ENCODE measurements around the gene CAMTA1. TPM values are rescaled to one million over a fixed set of nuclear protein-coding genes. Genes with fewer than 3 reads are reported as not detected.

Gene CAMTA1
- total RNA-seq, 4 donors from 2014 or later, result 86.3 to 170 (median 132) TPM

- no peaks in the 10 kb centered on the region for H3K9me3 ChIP-seq
- TF ChIP-seq POLR2AphosphoS5 (IDR thresholded peaks at IDR 0.05) (no peak), EP300 (IDR thresholded peaks at IDR 0.05) (no peak), POLR2A (IDR thresholded peaks at IDR 0.05) (no peak), CTCF (IDR thresholded peaks at IDR 0.05) (no peak)
- H3K4me1 ChIP-seq, result peaks cover 4 to 47% (median 12%) of the 10 kb centered on the region in 3 donors
- H3K27ac ChIP-seq, result peak overlapping the region in 3 of 4 donors; percentile 49 to 86 (median 86)
- 86 to 87% methylated on average over 4 to 5 of the region's 5 CpGs for WGBS, 2 donors (ENCODE audit: low coverage in 1 of 2)
- no peak for ATAC-seq
- H3K4me3 ChIP-seq, result no peak overlapping the region
- H3K27me3 ChIP-seq, result no peaks in the 10 kb centered on the region
- H3K36me3 ChIP-seq, result no peaks in the 10 kb centered on the region
Measured at GRCh38 chr1:6745073-6745472, 40.2 kb upstream of the CAMTA1 start.

GRCh38 chr1:6747674-6748073, 37.6 kb upstream of the CAMTA1 start:
- no peak overlapping the region for H3K4me3 ChIP-seq
- no peak for ATAC-seq
- no peaks in the 10 kb centered on the region for H3K27me3 ChIP-seq
- 80 to 100% methylated on average over 1 to 2 of the region's 2 CpGs for WGBS, 2 donors (ENCODE audit: low coverage in 1 of 2)
- no peak for TF ChIP-seq EP300 (IDR thresholded peaks at IDR 0.05)
- no peak for TF ChIP-seq CTCF (IDR thresholded peaks at IDR 0.05)
- TF ChIP-seq POLR2A (IDR thresholded peaks at IDR 0.05), result no peak
- no peak for TF ChIP-seq POLR2AphosphoS5 (IDR thresholded peaks at IDR 0.05)
- no peak overlapping the region for H3K27ac ChIP-seq
- no peaks in the 10 kb centered on the region for H3K9me3 ChIP-seq
- H3K4me1 ChIP-seq, result peaks cover 4 to 46% (median 12%) of the 10 kb centered on the region in 3 donors
- no peaks in the 10 kb centered on the region for H3K36me3 ChIP-seq

DNA sequence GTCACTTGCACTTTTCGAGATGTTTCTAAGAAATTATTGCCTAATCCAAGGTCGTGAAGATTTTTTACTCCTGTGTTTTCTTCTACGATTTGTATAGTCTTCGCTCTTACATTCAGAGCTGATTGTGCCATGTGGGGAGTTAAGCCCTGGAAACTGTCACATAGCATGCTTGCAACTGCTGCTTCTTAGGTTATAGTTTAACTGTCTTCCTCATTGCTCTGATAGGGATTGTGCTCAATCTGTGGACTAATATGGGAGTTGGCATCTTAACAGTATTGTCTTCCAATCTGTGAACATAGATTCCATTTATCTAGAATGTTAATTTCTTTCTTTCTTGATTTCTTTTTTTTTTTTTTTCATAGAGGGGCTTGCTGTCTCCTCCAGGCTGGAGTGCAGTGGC, 34.8 kb upstream of the CAMTA1 start:
- no peak overlapping the region for H3K4me3 ChIP-seq
- peaks cover 0 to 18% (median 0%) of the 10 kb centered on the region in 3 donors for H3K4me1 ChIP-seq
- no peak overlapping the region for H3K27ac ChIP-seq
- no peaks in the 10 kb centered on the region for H3K9me3 ChIP-seq
- H3K27me3 ChIP-seq, result no peaks in the 10 kb centered on the region
- 86 to 90% methylated on average over 4 of the region's 4 CpGs for WGBS, 2 donors (ENCODE audit: low coverage in 1 of 2)
- H3K36me3 ChIP-seq, result no peaks in the 10 kb centered on the region
- TF ChIP-seq POLR2AphosphoS5 (IDR thresholded peaks at IDR 0.05), result no peak
- TF ChIP-seq CTCF (IDR thresholded peaks at IDR 0.05), result no peak
- TF ChIP-seq EP300 (IDR thresholded peaks at IDR 0.05), result no peak
- no peak for TF ChIP-seq POLR2A (IDR thresholded peaks at IDR 0.05)
- no peak for ATAC-seq

GRCh38 chr1:6753320-6754140, 31.7 kb upstream of the CAMTA1 start:
- H3K27me3 ChIP-seq, result no peaks in the 10 kb centered on the region
- no peak overlapping the region for H3K27ac ChIP-seq
- no peaks in the 10 kb centered on the region for H3K9me3 ChIP-seq
- H3K4me3 ChIP-seq, result no peak overlapping the region
- H3K36me3 ChIP-seq, result no peaks in the 10 kb centered on the region
- no peaks in the 10 kb centered on the region for H3K4me1 ChIP-seq
- TF ChIP-seq POLR2A (IDR thresholded peaks at IDR 0.05) (no peak), POLR2AphosphoS5 (IDR thresholded peaks at IDR 0.05) (no peak), EP300 (IDR thresholded peaks at IDR 0.05) (no peak), CTCF (IDR thresholded peaks at IDR 0.05) (no peak)
- no peak for ATAC-seq
- 78 to 85% methylated on average over 8 to 10 of the region's 10 CpGs for WGBS, 2 donors (ENCODE audit: low coverage in 1 of 2)

DNA sequence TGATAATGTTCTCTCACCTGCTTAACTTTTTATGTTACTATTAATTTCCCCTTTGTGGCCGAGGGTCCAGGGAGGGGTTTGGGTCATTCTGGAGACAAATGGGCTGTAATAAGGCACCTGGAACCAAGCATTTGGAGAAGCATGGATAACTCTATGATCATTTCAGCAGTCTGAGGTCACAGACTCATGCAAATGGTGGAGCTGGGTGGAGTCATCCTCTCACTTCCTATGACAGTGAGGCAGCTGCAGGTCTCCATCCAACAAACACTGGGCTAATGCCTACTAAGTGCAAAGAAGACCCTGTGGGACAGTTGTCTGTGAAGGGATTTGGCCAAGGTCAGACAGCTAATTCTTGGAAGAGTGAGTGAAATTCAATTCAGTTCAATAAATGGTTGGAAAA, 28.8 kb upstream of the CAMTA1 start:
- TF ChIP-seq POLR2AphosphoS5 (IDR thresholded peaks at IDR 0.05) (no peak), CTCF (IDR thresholded peaks at IDR 0.05) (no peak), POLR2A (IDR thresholded peaks at IDR 0.05) (no peak), EP300 (IDR thresholded peaks at IDR 0.05) (no peak)
- Histone ChIP-seq H3K4me3 (no peak overlapping the region), H3K36me3 (no peaks in the 10 kb centered on the region), H3K4me1 (no peaks in the 10 kb centered on the region), H3K27ac (no peak overlapping the region), H3K27me3 (no peaks in the 10 kb centered on the region), H3K9me3 (no peaks in the 10 kb centered on the region)
- ATAC-seq, result no peak
- 56 to 83% methylated on average over 1 of the region's 1 CpG for WGBS, 2 donors (ENCODE audit: low coverage in 1 of 2)
